ENCODE measurements around the gene TOGARAM2.

The TOGARAM2 gene

GRCh38 chr2:28981016-28981441 lies at the start of gene TOGARAM2:
Gene TOGARAM2 (plus strand): TSS chr2:28981298. CDS start chr2:28994835, 13,537 bp downstream.
- DNase-seq = peak in 1 of 2 experiments; percentile 30

- DNase-seq = no peak
Observed at GRCh38 chr2:28934769-28935168, 46.3 kb upstream of the TOGARAM2 start.

- no peak for DNase-seq
Observed at GRCh38 chr2:28941008-28941407, 40.1 kb upstream of the TOGARAM2 start.

GRCh38 chr2:28944535-28945248 lies 36.4 kb upstream of the TOGARAM2 start:
- DNase-seq = no peak

GRCh38 chr2:28948160-28948559 lies 32.9 kb upstream of the TOGARAM2 start:
- DNase-seq = no peak

GRCh38 chr2:28949190-28949589 lies 31.9 kb upstream of the TOGARAM2 start:
- DNase-seq = no peak

GRCh38 chr2:28949617-28950305 lies 31.3 kb upstream of the TOGARAM2 start:
- no peak for DNase-seq

GRCh38 chr2:28950941-28951630 lies 30.0 kb upstream of the TOGARAM2 start:
- DNase-seq = no peak

- no peak for DNase-seq
Observed at GRCh38 chr2:28951910-28952835, 28.9 kb upstream of the TOGARAM2 start.

GRCh38 chr2:28952836-28953211 lies 28.3 kb upstream of the TOGARAM2 start:
- peak in 1 of 2 experiments; percentile 1 for DNase-seq

- no peak for DNase-seq
Observed at GRCh38 chr2:28955467-28955866, 25.6 kb upstream of the TOGARAM2 start.

GRCh38 chr2:28956415-28956826 lies 24.7 kb upstream of the TOGARAM2 start:
- peak in 1 of 2 experiments; percentile 18 for DNase-seq

- DNase-seq = peak in 1 of 2 experiments; percentile 29
Observed at GRCh38 chr2:28956890-28957289, 24.2 kb upstream of the TOGARAM2 start.

- DNase-seq = peak; percentile 50 to 85
Observed at GRCh38 chr2:28958689-28959088, 22.4 kb upstream of the TOGARAM2 start.

GRCh38 chr2:28960401-28960800 lies 20.7 kb upstream of the TOGARAM2 start:
- no peak for DNase-seq

- DNase-seq = no peak
Observed at GRCh38 chr2:28962505-28962904, 18.6 kb upstream of the TOGARAM2 start.

- no peak for DNase-seq
Observed at GRCh38 chr2:28970464-28971160, 10.5 kb upstream of the TOGARAM2 start.

GRCh38 chr2:28972778-28973335 lies 8.2 kb upstream of the TOGARAM2 start:
- DNase-seq = no peak

- no peak for DNase-seq
Observed at GRCh38 chr2:28974252-28974651, 6.8 kb upstream of the TOGARAM2 start.

GRCh38 chr2:28975671-28976070 lies 5.4 kb upstream of the TOGARAM2 start:
- no peak for DNase-seq

GRCh38 chr2:28976584-28976983 lies 4.5 kb upstream of the TOGARAM2 start:
- DNase-seq = no peak

Measured in NCI-H526 (cell line).